Smooth muscle cell (in vitro differentiated cells): ENCODE measurements around the gene ALOXE3. TPM values are rescaled to one million over a fixed set of nuclear protein-coding genes. Genes with fewer than 3 reads are reported as not detected.

Experiments used
- DNase-seq: peaks from one replicate; lab custom pipeline; 2025; ENCODE audit not compliant: unreplicated experiment; lab: John Stamatoyannopoulos, UW
- H2AFZ ChIP-seq: fragments of 200-600 bp; sonication (generic); 2 replicates; pipeline ENCODE4 v1.6.0; 2016; ENCODE audit warnings: antibody characterized with exemption, low read depth, mild to moderate bottlenecking
- H3F3A ChIP-seq: fragments of 200-600 bp; sonication (generic); 2 replicates; pipeline ENCODE4 v1.6.0; 2017; ENCODE audit warnings: antibody characterized with exemption, low read depth
- H3K27ac ChIP-seq: fragments of 200-600 bp; sonication (generic); 2 replicates; pipeline ENCODE4 v1.5.1; 2016; ENCODE audit warnings: low read depth, mild to moderate bottlenecking
- H3K27me3 ChIP-seq: fragments of 200-600 bp; sonication (generic); 2 replicates; pipeline ENCODE4 v1.6.1; 2016; ENCODE audit warnings: low read depth, mild to moderate bottlenecking
- H3K36me3 ChIP-seq: fragments of 200-600 bp; sonication (generic); 2 replicates; pipeline ENCODE4 v1.5.1; 2016; ENCODE audit warnings: low read depth
- H3K4me1 ChIP-seq: fragments of 200-600 bp; sonication (generic); 2 replicates; pipeline ENCODE4 v1.5.1; 2016; ENCODE audit warnings: low read depth
- H3K4me2 ChIP-seq: fragments of 200-600 bp; sonication (generic); 2 replicates; pipeline ENCODE4 v1.6.0; 2016; ENCODE audit warnings: mild to moderate bottlenecking
- H3K4me3 ChIP-seq: fragments of 200-600 bp; sonication (generic); 2 replicates; pipeline ENCODE4 v1.5.1; 2016; ENCODE audit warnings: mild to moderate bottlenecking
- H3K79me2 ChIP-seq: fragments of 200-600 bp; sonication (generic); 2 replicates; pipeline ENCODE4 v1.6.0; 2016; ENCODE audit warnings: low read depth, mild to moderate bottlenecking
- H3K9ac ChIP-seq: fragments of 200-600 bp; sonication (generic); 2 replicates; pipeline ENCODE4 v1.6.0; 2016; ENCODE audit warnings: low read depth
- H3K9me3 ChIP-seq: fragments of 200-600 bp; sonication (generic); replicated peaks from 2 replicates; pipeline ENCODE4 v1.5.1; 2016; ENCODE audit warnings: low read depth
- H4K20me1 ChIP-seq: fragments of 200-600 bp; sonication (generic); 2 replicates; pipeline ENCODE4 v1.6.0; 2016; ENCODE audit warnings: low read depth
- WGBS: methylation state at CpG from one replicate; pipeline ENCODE4 v1.1.7; 2016; ENCODE audit warnings: low lambda C conversion rate; 5-methylcytosine and 5-hydroxymethylcytosine counted together
- polyA plus RNA-seq: library from polyadenylated mRNA; unstranded; fragments of >200 nt; fragmentation: Nextera tagmentation; extraction: Ambion mirVana; gene quantifications from 2 replicates; pipeline ENCODE4 v1.2.1, GENCODE V29; 2016
- total RNA-seq: library from RNA; depleted of rRNA; stranded (reverse); fragments of >200 nt; gene quantifications from 2 replicates; pipeline ENCODE4 v1.2.3, GENCODE V29; 2014
- TF ChIP-seq, protein P1 (sequence below): fragments of 200-600 bp; sonication (generic); IDR thresholded peaks from 2 replicates; pipeline ENCODE4 v1.5.1; 2017; ENCODE audit warnings: borderline replicate concordance, mild to moderate bottlenecking, antibody characterized with exemption; ENCODE audit not compliant: insufficient read depth, poor library complexity, severe bottlenecking

Gene ALOXE3
- total and polyA plus RNA-seq, 2 experiments from 2014 or later, result 0.25 to 1.7 TPM

DNA sequence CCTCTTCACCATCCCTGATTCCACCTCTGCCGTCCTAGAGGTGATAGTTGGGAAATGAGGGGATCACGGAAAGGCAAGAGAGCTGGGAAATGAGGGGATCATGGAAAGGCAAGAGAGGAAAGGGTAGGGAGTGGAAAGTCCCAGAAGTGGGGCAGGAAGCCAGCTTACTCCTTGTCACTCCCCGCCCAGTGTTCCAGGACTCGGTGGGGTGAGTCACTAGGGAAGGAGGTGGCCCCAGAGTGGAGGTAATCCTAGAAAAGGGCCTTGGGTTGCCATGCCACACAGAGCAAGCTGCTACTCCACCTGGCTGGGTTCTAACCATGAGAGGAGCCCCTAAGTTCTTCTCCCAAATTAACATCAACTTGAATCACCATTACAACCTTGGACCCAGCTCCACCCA, 14.8 kb downstream of the ALOXE3 start:
- H2AFZ ChIP-seq, result no peak overlapping the region
- no peak overlapping the region for H3K9ac ChIP-seq
- H3K27me3 ChIP-seq, result no peaks in the 10 kb centered on the region
- no peaks in the 10 kb centered on the region for H4K20me1 ChIP-seq
- TF ChIP-seq, protein P1, sequence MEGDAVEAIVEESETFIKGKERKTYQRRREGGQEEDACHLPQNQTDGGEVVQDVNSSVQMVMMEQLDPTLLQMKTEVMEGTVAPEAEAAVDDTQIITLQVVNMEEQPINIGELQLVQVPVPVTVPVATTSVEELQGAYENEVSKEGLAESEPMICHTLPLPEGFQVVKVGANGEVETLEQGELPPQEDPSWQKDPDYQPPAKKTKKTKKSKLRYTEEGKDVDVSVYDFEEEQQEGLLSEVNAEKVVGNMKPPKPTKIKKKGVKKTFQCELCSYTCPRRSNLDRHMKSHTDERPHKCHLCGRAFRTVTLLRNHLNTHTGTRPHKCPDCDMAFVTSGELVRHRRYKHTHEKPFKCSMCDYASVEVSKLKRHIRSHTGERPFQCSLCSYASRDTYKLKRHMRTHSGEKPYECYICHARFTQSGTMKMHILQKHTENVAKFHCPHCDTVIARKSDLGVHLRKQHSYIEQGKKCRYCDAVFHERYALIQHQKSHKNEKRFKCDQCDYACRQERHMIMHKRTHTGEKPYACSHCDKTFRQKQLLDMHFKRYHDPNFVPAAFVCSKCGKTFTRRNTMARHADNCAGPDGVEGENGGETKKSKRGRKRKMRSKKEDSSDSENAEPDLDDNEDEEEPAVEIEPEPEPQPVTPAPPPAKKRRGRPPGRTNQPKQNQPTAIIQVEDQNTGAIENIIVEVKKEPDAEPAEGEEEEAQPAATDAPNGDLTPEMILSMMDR, result no peak
- no peaks in the 10 kb centered on the region for H3K4me1 ChIP-seq
- H3F3A ChIP-seq, result peaks cover 19% of the 10 kb centered on the region
- 93% methylated on average over 4 of the region's 4 CpGs for WGBS
- no peak overlapping the region for H3K27ac ChIP-seq
- no peak overlapping the region for H3K4me2 ChIP-seq
- DNase-seq, result no peak
- no peaks in the 10 kb centered on the region for H3K9me3 ChIP-seq
- no peak overlapping the region for H3K4me3 ChIP-seq
- H3K79me2 ChIP-seq, result no peaks in the 10 kb centered on the region
- no peaks in the 10 kb centered on the region for H3K36me3 ChIP-seq

DNA sequence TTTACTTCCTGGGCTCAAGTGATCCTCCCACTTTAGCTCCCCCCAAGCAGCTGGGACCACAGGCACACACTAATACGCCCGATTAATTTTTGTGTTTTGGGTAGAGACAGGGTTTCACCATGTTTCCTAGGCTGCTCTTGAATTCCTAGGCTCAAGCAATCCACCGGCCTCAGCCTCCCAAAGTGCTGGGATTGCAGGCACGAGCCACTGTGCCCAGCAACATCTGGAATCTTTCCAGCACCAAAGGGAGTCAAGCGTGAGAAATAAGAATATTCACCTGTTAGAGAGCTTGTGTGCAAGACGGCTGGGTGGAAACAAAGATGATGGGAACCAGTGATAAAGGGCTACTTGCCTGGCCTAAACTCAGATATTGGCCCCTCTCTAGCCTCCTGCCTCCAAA, 16.6 kb downstream of the ALOXE3 start:
- no peaks in the 10 kb centered on the region for H3K9me3 ChIP-seq
- WGBS, result 84% methylated on average over 6 of the region's 6 CpGs
- no peak overlapping the region for H3K4me2 ChIP-seq
- H3K9ac ChIP-seq, result no peak overlapping the region
- no peaks in the 10 kb centered on the region for H3K79me2 ChIP-seq
- no peak for DNase-seq
- no peak overlapping the region for H3K4me3 ChIP-seq
- no peak overlapping the region for H2AFZ ChIP-seq
- H3F3A ChIP-seq, result peaks cover 18% of the 10 kb centered on the region
- no peaks in the 10 kb centered on the region for H3K27me3 ChIP-seq
- H4K20me1 ChIP-seq, result no peaks in the 10 kb centered on the region
- H3K4me1 ChIP-seq, result no peaks in the 10 kb centered on the region
- no peaks in the 10 kb centered on the region for H3K36me3 ChIP-seq
- TF ChIP-seq, protein P1, result no peak
- H3K27ac ChIP-seq, result no peak overlapping the region

DNA sequence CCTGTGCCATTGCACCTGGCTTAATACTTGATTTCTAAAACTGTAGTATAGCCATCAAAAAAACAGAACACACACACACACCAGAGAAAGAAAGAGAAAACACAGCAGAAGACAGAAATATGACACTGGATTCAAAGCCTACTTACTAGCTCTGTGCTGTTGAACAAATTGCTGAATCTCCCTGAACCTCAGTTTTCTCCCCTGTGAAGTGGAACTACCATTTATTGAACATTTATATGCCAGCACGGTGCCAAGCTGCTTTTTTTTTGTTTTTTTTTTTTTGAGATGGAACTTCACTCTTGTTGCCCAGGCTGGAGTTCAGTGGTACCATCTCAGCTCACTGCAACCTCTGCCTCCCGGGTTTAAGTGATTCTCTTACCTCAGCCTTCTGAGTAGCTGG, 17.6 kb downstream of the ALOXE3 start:
- Histone ChIP-seq H3K4me1 (no peaks in the 10 kb centered on the region), H3K27me3 (no peaks in the 10 kb centered on the region), H3K9ac (no peak overlapping the region), H3K79me2 (no peaks in the 10 kb centered on the region), H3F3A (peaks cover 8% of the 10 kb centered on the region), H3K4me2 (no peak overlapping the region), H2AFZ (no peak overlapping the region), H4K20me1 (no peaks in the 10 kb centered on the region), H3K36me3 (no peaks in the 10 kb centered on the region), H3K4me3 (no peak overlapping the region), H3K9me3 (no peaks in the 10 kb centered on the region), H3K27ac (no peak overlapping the region)
- whole genome bisulfite sequencing, result 90% methylated on average over 2 of the region's 2 CpGs
- no peak for DNase-seq
- TF ChIP-seq, protein P1, result no peak

DNA sequence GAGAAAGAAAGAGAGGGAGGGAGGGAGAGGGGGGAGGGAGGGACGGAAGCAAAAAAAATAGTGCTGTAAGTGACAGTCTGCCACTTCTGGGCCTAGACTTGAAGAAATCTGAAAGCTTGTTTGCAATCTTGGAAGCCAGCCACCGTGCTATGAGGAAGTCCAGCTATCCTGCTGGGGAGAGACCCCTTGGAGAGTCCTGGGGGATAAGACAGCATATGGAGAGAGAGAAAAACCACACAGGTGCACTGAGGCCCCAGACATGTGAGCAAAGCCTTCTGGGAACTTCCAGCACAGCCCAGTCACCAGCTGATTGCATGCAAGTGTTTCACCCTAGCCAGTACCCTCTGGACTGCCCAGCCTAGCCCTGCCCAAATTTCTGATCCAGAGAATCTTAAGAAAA, 18.2 kb downstream of the ALOXE3 start:
- 70% methylated on average over 1 of the region's 2 CpGs for WGBS
- H3K4me1 ChIP-seq, result no peaks in the 10 kb centered on the region
- TF ChIP-seq, protein P1, result no peak

More for the DNA sequence above, 18.2 kb downstream of the ALOXE3 start:
- H3K9ac ChIP-seq, result no peak overlapping the region
- H3K36me3 ChIP-seq, result no peaks in the 10 kb centered on the region
- no peak overlapping the region for H3K4me2 ChIP-seq
- H3K4me3 ChIP-seq, result no peak overlapping the region
- DNase-seq, result no peak
- H3K27me3 ChIP-seq, result no peaks in the 10 kb centered on the region
- no peaks in the 10 kb centered on the region for H3K79me2 ChIP-seq
- H3K27ac ChIP-seq, result no peak overlapping the region
- no peak overlapping the region for H2AFZ ChIP-seq
- no peaks in the 10 kb centered on the region for H4K20me1 ChIP-seq
- no peaks in the 10 kb centered on the region for H3K9me3 ChIP-seq
- H3F3A ChIP-seq, result peaks cover 1% of the 10 kb centered on the region
